Measurements from ENCODE around the gene PER1.

The PER1 gene

DNA sequence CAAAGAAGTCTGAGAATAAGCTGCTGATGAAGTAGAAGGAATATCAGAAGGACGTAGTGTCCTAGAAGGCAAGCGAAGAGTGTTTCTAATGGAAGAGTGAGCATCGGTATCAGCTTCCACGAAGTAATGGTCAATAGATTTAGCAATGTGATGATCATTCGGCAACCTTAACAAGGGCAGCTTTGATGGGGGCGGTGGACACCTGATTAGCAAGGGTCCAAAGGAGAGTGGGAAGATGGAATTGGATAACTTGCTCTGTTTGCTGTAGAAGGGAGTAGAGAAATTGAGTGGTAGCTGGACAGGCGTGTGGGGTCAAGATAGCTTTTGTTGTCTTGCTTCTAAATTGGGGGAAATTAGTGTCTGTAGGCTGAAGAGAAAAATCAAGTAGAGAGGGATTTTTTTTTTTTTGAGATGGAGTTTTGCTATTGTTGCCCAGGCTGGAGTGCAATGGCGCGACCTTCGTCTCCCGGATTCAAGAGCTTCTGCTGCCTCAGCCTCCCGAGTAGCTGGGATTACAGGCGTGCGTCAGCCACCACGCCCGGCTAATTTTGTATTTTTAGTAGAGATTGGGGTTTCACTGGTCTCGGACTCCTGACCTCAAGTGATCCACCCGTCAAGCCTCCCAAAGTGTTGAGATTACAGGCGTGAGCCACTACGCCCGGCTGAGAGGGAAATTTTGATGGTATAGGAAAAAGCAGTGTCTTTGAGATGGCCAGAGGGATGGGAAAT is 14.4 kb downstream of the PER1 start:
- no peak for DNase-seq

GRCh38 chr17:8133941-8134340 is 18.3 kb downstream of the PER1 start:
- DNase-seq = no peak

GRCh38 chr17:8133399-8133798 is 18.8 kb downstream of the PER1 start:
- DNase-seq = no peak

DNA sequence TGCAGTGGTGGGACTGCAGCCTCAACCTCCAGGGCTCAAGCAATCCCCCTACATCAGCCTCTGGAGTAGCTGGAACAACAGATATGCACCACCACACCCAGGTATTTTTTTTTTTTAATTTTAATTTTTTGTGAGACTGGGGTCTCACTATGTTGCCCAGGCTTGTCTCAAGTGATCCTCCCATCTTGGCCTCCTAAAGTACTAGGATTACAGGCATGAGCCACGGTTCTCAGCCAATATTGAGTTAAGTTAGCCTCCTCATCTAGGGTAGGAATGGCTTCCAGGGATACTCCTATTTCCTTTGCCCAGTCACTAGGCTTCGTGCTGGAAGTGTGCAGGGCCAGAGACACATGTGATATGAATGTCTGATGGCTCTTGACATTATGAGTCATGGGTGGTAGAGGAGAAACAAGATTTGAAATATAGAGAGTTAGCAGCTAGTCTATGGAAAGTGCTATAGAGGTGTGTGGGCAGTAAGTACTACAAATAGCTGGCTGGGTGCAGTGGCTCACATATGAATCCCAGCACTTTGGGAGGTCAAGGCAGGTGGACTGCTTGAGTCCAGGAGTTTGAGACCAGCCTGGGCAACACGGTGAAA is 20.3 kb downstream of the PER1 start:
- no peak for DNase-seq

DNA sequence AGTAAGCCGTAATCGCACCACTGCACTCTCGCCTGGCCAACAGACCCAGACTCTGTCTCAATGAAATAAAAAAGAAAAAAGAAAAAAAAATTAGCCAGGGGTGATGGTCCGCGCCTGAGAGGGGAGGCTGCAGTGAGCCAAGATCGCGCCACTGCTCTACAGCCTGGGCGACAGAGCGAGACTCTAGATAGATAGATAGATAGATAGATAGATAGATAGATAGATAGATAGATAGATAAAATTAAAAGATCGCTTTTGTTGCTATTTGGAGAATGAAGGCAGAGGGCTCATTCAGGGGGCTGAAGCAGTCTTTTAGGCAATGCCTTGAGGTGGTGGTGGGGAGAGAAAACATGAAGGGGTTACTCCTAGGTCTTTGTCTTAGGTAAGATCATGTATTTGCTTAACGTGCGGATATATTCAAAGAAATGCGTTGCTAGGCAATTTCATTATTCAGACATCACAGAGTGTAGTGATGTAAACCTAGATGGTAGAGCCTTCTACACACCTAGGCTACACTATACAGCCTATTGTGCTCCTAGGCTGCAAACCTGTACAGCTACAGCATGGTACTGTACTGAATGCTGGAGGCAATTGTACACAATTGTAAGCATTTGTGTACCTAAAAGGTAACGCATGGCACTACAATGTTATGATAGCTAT is 23.9 kb downstream of the PER1 start:
- no peak for DNase-seq

- DNase-seq = peak; percentile 65
These were observed 25.6 kb downstream of the PER1 start for GRCh38 chr17:8126491-8127066.

GRCh38 chr17:8125947-8126490 is 26.2 kb downstream of the PER1 start:
- DNase-seq = peak; percentile 22

GRCh38 chr17:8125154-8125946 is 26.9 kb downstream of the PER1 start:
- DNase-seq = peak; percentile 91

GRCh38 chr17:8124350-8125153 is 27.7 kb downstream of the PER1 start:
- DNase-seq = peak; percentile 41

DNA sequence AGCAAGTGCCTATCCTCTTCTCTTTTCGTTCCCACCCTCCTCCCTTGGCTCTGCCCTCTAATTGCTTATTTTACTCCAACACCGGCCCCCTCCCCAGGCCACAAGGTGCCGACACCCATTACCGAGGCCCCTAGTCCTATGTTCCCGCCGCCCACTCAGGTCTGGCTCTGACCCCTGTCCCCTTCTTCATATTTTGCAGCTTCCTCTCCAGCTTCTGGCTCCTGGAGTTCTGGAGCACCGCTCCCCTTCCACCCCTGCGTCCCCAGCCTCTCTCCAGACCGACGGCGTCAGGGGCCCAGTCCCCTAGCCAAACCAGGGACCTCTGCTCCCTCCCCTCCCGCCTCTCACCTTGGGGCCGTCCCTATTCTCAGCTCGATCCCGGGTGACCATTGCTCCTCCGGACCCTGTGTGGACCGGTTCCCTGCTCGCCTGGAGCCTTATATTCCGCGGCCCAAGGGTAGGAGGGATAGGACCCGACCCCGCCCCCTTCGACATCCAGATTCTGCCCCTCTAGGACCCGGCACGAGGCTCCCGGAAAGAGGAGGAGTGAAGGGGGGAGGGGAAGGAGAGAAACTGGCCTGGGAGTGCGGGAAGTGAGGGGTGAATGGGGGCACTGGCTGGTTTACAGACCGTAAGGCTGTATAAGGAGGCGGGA is 28.4 kb downstream of the PER1 start, which contains the start of gene HES7:
Gene HES7, minus strand, starts transcription at position 412 of the 655 bp plus-strand sequence. Its CDS starts 22 bp downstream, at position 390.
- DNase-seq = no peak

DNA sequence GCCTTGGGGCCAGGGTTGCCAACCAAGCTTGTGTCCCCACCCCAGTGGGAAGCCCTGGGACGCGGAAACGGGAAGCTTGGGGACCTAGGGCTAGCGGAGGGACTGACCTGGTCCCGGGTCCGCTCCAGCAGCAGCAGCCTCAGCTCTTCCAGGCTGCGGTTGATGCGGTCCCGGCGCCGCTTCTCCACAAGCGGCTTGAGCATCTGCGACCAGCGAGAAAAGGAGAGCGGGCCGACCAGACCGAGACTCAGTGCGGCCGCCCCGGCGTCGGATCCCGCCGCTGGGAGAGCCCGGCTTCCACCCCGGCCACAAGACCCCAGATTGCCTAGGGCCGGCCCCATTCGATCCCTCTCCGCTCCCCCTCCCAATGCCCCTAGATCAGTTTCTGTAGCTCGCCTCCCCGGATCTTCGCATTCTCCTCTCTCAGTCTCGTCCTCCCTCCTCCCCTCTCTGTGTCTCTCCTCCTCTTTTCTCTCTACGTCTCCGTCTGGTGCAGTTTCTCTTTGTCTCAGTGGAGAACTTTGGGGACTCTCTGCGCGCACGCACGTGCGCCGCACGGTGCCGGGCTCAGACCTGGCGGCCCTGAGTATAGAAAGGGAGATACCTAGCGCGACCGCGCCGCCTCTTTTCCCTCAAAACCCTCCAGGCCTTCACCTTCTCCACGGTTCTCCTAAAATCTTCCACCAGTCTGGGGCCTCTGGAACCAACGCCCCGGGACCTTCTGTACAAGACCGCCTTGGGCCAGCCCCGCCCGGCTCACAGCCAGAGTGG is 29.1 kb downstream of the PER1 start:
- DNase-seq = peak; percentile 78

GRCh38 chr17:8122422-8122923 is 29.7 kb downstream of the PER1 start:
- DNase-seq = peak; percentile 41

- DNase-seq = peak; percentile 74
These were observed 30.4 kb downstream of the PER1 start for GRCh38 chr17:8121681-8122421.

GRCh38 chr17:8121407-8121680 is 30.9 kb downstream of the PER1 start:
- no peak for DNase-seq

DNA sequence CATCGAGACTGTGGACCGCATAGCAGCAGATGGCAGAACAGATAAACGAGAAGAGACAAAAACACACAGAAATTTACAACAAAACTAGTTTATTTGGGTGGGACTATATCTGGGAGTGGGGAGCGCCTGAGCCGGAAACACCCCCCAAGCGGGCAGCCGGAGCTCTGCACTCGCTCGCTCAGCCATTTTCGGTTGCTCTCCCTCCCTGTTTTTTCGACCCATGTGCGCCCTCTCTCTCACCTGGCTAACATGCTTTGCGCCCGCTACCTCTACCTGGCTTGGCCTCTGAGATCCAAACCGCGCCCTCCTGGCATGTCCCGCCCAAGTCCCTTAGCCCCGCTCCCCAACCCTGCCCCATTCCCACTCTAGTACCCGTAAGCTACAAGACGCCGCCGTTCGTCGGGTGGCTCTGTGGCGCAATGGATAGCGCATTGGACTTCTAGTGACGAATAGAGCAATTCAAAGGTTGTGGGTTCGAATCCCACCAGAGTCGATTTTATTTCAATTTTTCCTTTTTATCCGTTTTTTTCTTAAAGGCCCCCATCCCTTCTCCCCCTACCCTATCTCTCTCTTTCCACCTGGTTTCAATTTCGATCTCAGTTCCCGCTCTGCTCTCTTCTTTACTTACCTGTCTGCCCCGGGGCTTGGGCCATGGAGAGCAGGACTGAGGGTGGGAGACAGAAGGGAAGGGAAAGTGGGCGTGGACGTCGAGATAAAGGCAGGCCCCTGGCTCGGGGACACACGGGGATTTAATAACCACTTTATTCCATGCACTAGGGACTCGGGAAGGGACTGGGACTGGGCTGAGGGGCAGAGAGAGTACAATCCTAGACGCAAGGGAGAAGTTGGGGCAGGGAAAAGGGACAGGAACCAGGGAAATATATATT is 31.4 kb downstream of the PER1 start:
- DNase-seq = peak; percentile 90

DNA sequence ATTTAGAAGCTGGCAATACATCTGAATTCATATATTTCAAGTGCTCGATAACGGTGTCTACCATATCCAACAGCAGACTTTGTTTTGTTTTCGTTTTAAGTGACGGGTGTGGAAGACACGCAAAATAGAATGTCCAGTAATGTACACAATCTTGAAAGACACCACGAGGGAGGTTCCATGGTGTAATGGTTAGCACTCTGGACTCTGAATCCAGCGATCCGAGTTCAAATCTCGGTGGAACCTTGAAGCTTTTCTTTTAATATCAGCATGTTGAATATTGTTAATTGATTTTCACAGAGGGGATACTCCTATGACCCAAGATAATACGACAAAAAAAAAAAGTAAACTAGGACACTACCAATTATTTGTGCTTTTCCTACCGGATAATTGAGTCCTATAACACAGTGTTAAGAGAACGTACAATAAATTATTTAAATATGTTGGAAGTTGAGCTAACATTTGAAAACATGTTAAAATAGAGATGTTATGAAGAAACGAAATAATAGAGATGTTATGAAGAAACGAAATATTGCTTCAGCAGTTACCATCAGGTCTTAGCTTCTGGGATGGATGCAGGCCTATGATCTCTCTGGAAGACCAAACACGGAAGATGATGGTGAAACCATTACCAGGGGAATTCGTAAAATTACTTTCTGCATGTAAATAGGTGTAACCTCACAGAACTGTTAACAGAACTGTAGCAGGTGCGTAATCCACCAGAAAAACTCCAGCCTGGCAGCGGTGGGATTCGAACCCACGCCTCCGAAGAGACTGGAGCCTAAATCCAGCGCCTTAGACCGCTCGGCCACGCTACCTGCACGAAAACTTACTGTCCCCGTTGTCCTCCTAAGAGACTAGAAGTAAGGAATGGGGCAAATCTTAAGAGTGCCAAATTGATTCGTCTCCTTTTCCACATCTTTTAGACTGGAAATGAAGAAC is 32.4 kb downstream of the PER1 start:
- DNase-seq = peak; percentile 94
